H9 (cell line): ENCODE results near the gene MATN4. TPM values are rescaled to one million over a fixed set of nuclear protein-coding genes. Genes with fewer than 3 reads are reported as not detected.

Experiments used
- DNase-seq: peaks from one replicate; pipeline ENCODE4 v3.0.0-alpha.2; 2017
- H2AFZ ChIP-seq: one replicate; pipeline ENCODE4 v1.6.1; 2013; ENCODE audit warnings: mild to moderate bottlenecking, low read length, control low read depth, moderate library complexity
- H2AK5ac ChIP-seq: 2 replicates; pipeline ENCODE4 v1.6.1; 2013; ENCODE audit warnings: low read length, control low read depth, mixed read lengths; ENCODE audit not compliant: insufficient read length
- H2BK120ac ChIP-seq: one replicate; pipeline ENCODE4 v1.6.1; 2013; ENCODE audit warnings: low read depth, mild to moderate bottlenecking, low read length, control low read depth, inconsistent platforms; ENCODE audit not compliant: poor library complexity, severe bottlenecking
- H2BK12ac ChIP-seq: 2 replicates; pipeline ENCODE4 v1.6.1; 2013; ENCODE audit warnings: low read length, control low read depth, mixed read lengths, low read depth; ENCODE audit not compliant: insufficient read length
- H2BK15ac ChIP-seq: 2 replicates; pipeline ENCODE4 v1.6.1; 2013; ENCODE audit warnings: low read depth, low read length, control low read depth
- H2BK20ac ChIP-seq: one replicate; pipeline ENCODE4 v1.6.1; 2013; ENCODE audit warnings: low read depth, mild to moderate bottlenecking, low read length, control low read depth, inconsistent platforms; ENCODE audit not compliant: poor library complexity, severe bottlenecking
- H2BK5ac ChIP-seq: 2 replicates; pipeline ENCODE4 v1.6.1; 2013; ENCODE audit warnings: low read length, control low read depth, mixed read lengths; ENCODE audit not compliant: insufficient read length
- H3K14ac ChIP-seq: 2 replicates; pipeline ENCODE4 v1.6.1; 2013; ENCODE audit warnings: low read length, control low read depth; ENCODE audit not compliant: insufficient read depth
- H3K18ac ChIP-seq: 2 replicates; pipeline ENCODE4 v1.6.1; 2013; ENCODE audit warnings: low read depth, mild to moderate bottlenecking, mixed read lengths, low read length, control low read depth; ENCODE audit not compliant: insufficient read length
- H3K23ac ChIP-seq: 2 replicates; pipeline ENCODE4 v1.6.1; 2013; ENCODE audit warnings: low read length, control low read depth, mixed read lengths, low read depth; ENCODE audit not compliant: insufficient read length
- H3K23me2 ChIP-seq: 2 replicates; pipeline ENCODE4 v1.6.1; 2013; ENCODE audit warnings: low read depth, mild to moderate bottlenecking, mixed read lengths, low read length, control low read depth; ENCODE audit not compliant: insufficient read length, poor library complexity, severe bottlenecking
- H3K27ac ChIP-seq: 2 replicates; pipeline ENCODE4 v1.5.1; 2013; ENCODE audit warnings: low read length, control low read depth, mixed read lengths, low read depth; ENCODE audit not compliant: insufficient read length
- H3K27me3 ChIP-seq: 2 replicates; pipeline ENCODE4 v1.6.1; 2013; ENCODE audit warnings: low read length, control low read depth, inconsistent platforms; ENCODE audit not compliant: insufficient read depth
- H3K4ac ChIP-seq: 2 replicates; pipeline ENCODE4 v1.6.1; 2013; ENCODE audit warnings: low read depth, mild to moderate bottlenecking, control low read depth, inconsistent platforms, low read length, moderate library complexity
- H3K4me1 ChIP-seq: 2 replicates; pipeline ENCODE4 v1.6.1; 2013; ENCODE audit warnings: low read length, control low read depth, inconsistent platforms; ENCODE audit not compliant: insufficient read depth
- H3K4me2 ChIP-seq: 2 replicates; pipeline ENCODE4 v1.6.1; 2013; ENCODE audit warnings: low read length, control low read depth, mixed read lengths; ENCODE audit not compliant: insufficient read length, insufficient read depth
- H3K56ac ChIP-seq: 2 replicates; pipeline ENCODE4 v1.6.1; 2013; ENCODE audit warnings: low read depth, mild to moderate bottlenecking, mixed read lengths, low read length, control low read depth; ENCODE audit not compliant: insufficient read length
- H3K79me1 ChIP-seq: 2 replicates; pipeline ENCODE4 v1.6.1; 2013; ENCODE audit warnings: low read depth, mild to moderate bottlenecking, moderate library complexity, low read length, control low read depth, inconsistent platforms; ENCODE audit not compliant: insufficient read depth, poor library complexity, severe bottlenecking
- H3K79me2 ChIP-seq: 2 replicates; pipeline ENCODE4 v1.6.1; 2013; ENCODE audit warnings: low read length, control low read depth, inconsistent platforms; ENCODE audit not compliant: insufficient read depth
- H3K9ac ChIP-seq: 2 replicates; pipeline ENCODE4 v1.6.1; 2013; ENCODE audit warnings: low read length, control low read depth, mixed read lengths; ENCODE audit not compliant: insufficient read length; ENCODE audit errors: extremely low read depth
- H3K9me3 ChIP-seq: one replicate; pipeline ENCODE4 v1.6.1; 2013; ENCODE audit warnings: low read depth, low read length, inconsistent platforms; ENCODE audit not compliant: control insufficient read depth
- H3T11ph ChIP-seq: one replicate; pipeline ENCODE4 v1.6.1; 2013; ENCODE audit warnings: mild to moderate bottlenecking, low read length, control low read depth, inconsistent platforms
- H4K20me1 ChIP-seq: one replicate; pipeline ENCODE4 v1.6.1; 2013; ENCODE audit not compliant: control insufficient read depth, insufficient read length, insufficient read depth
- H4K5ac ChIP-seq: 2 replicates; pipeline ENCODE4 v1.6.1; 2013; ENCODE audit warnings: low read depth, mild to moderate bottlenecking, mixed read lengths, low read length, control low read depth; ENCODE audit not compliant: insufficient read length
- H4K8ac ChIP-seq: replicated peaks from 2 replicates; pipeline ENCODE4 v1.6.1; 2013; ENCODE audit warnings: low read length, control low read depth, mixed read lengths, low read depth; ENCODE audit not compliant: insufficient read length
- H4K91ac ChIP-seq: 2 replicates; pipeline ENCODE4 v1.6.1; 2013; ENCODE audit warnings: low read depth, mild to moderate bottlenecking, moderate library complexity, mixed read lengths, low read length, control low read depth; ENCODE audit not compliant: insufficient read length
- H3K27ac Mint-ChIP-seq, 3 experiments: 2 replicates in 2 of 3; 3 replicates in 1 of 3; pipeline ENCODE4 v1.8.0; 2020 to 2021; ENCODE audit warnings: mixed read lengths in 3 of 3, mild to moderate bottlenecking in 1 of 3, moderate library complexity in 1 of 3
- H3K27me3 Mint-ChIP-seq: 2 replicates; pipeline ENCODE4 v1.8.0; 2021; ENCODE audit warnings: low read depth, mild to moderate bottlenecking, moderate library complexity, mixed read lengths
- H3K36me3 Mint-ChIP-seq, 3 experiments: 2 replicates in 2 of 3; 3 replicates in 1 of 3; pipeline ENCODE4 v1.8.0; 2020 to 2021; ENCODE audit warnings: low read depth in 3 of 3, mixed read lengths in 3 of 3; ENCODE audit not compliant: insufficient read depth in 1 of 3
- H3K4me1 Mint-ChIP-seq, 2 experiments: 2 replicates each; pipeline ENCODE4 v1.8.0; 2020; ENCODE audit warnings: mixed read lengths in 2 of 2
- H3K4me3 Mint-ChIP-seq, 2 experiments: 2 replicates in 1 of 2; 3 replicates in 1 of 2; pipeline ENCODE4 v1.8.0; 2020 to 2021; ENCODE audit warnings: mild to moderate bottlenecking in 2 of 2, mixed read lengths in 2 of 2, moderate library complexity in 1 of 2
- H3K9me3 Mint-ChIP-seq, 2 experiments: 2 replicates in 1 of 2; 3 replicates in 1 of 2; pipeline ENCODE4 v1.8.0; 2020; ENCODE audit warnings: mild to moderate bottlenecking in 2 of 2, mixed read lengths in 2 of 2, moderate library complexity in 1 of 2
- CTCF ChIP-seq: fragments of 200-600 bp; sonication (generic); conservative IDR thresholded peaks from 3 replicates; pipeline ENCODE4 v1.8.0; 2021; ENCODE audit warnings: antibody characterized with exemption, mild to moderate bottlenecking
- WGBS: extraction: QIAGEN DNeasy Blood & Tissue Kit; methylation state at CpG from one replicate; pipeline ENCODE4 v1.1.7; 2013; ENCODE audit warnings: missing lambda C conversion rate, low lambda C conversion rate, mixed read lengths; ENCODE audit not compliant: insufficient read length; ENCODE audit errors: extremely low coverage; 5-methylcytosine and 5-hydroxymethylcytosine counted together
- total RNA-seq: library from RNA; stranded (reverse); gene quantifications from 2 replicates; pipeline ENCODE4 v1.2.1, GENCODE V29; 2021

Gene MATN4
- total RNA-seq, 1 experiment from 2014 or later, result 0.11 TPM

- Histone ChIP-seq H3K4me2 (no peak overlapping the region), H3T11ph (no peak overlapping the region), H3K56ac (no peak overlapping the region), H3K79me1 (no peaks in the 10 kb centered on the region), H3K4me1 (no peaks in the 10 kb centered on the region), H2BK15ac (no peak overlapping the region), H3K18ac (no peak overlapping the region), H3K14ac (no peak overlapping the region), H3K9me3 (no peaks in the 10 kb centered on the region), H3K27me3 (no peaks in the 10 kb centered on the region), H2BK20ac (no peak overlapping the region), H2AFZ (no peak overlapping the region), H3K23me2 (no peaks in the 10 kb centered on the region), H2AK5ac (no peak overlapping the region), H2BK5ac (no peak overlapping the region), H2BK120ac (no peak overlapping the region), H4K20me1 (no peaks in the 10 kb centered on the region), H4K91ac (no peak overlapping the region), H3K27ac (no peak overlapping the region), H3K9ac (no peak overlapping the region), H3K79me2 (no peaks in the 10 kb centered on the region), H3K4ac (no peak overlapping the region), H4K5ac (no peak overlapping the region), H4K8ac (no peak overlapping the region), H3K23ac (no peak overlapping the region), H2BK12ac (no peak overlapping the region)
- H3K9me3 Mint-ChIP-seq, result no peaks in the 10 kb centered on the region
- no peak for DNase-seq
- no peak overlapping the region for H3K4me3 Mint-ChIP-seq
- no peak overlapping the region; a peak in 1 of 7 replicates for H3K27ac Mint-ChIP-seq
- peaks cover 10% of the 10 kb centered on the region for H3K27me3 Mint-ChIP-seq
- peaks cover 0 to 4% of the 10 kb centered on the region in 2 experiments; a peak in 2 of 4 replicates for H3K4me1 Mint-ChIP-seq
- 100% methylated on average over 1 of the region's 7 CpGs for WGBS
- no peak for TF ChIP-seq CTCF
- H3K36me3 Mint-ChIP-seq, result 0 out of 7 replicates have a peak, but pooled peaks cover 0 to 2% (median 0%) of the 10 kb centered on the region in 3 experiments
Measured at GRCh38 chr20:45282700-45283550, 25.2 kb downstream of the MATN4 start.
